ENCODE results near the gene PLXND1. TPM values are rescaled to one million over a fixed set of nuclear protein-coding genes. Genes with fewer than 3 reads are reported as not detected.

The PLXND1 gene
- total RNA-seq, 2 donors from 2014 or later, result 4.1 to 4.2 TPM

DNA sequence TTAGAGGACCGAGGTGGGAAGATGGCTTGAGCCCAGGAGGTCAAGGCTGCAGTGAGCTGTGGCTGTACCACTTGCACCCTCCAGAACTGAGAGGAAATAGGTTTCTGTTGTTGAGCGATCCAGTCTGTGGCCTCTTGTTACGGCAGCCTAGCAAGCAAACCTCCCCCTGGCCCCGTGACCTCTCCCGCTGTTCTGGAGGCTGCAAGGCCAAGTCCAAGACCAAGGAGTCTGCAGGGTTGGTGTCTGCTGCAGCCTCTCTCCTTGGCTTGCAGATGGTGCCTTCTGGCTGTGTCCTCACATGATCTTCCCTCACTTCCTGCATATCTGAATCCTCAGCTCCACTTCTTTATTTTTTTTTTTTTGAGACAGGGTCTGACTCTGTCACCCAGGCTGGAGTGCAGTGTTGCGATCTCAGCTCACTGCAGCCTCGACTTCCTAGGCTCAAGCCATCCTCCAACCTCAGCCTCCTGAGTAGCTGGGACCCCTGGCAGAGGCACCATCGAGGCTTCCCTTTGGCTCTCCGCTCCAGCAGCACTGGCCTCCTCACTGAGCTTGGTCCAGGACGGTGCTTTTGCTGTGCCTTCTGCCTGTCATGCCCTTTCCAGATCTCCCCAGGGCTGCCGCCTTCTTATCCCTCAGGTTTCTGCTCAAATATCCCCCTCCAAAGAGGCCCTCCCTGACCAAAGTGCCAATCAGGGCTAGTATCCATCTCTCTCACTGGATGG, 18.0 kb upstream of the PLXND1 start:
- Mint-ChIP-seq H3K4me1 (ENCODE audit: low read depth) (peaks cover 24% of the 10 kb centered on the region), H3K27ac (no peak overlapping the region), H3K36me3 (ENCODE audit: insufficient read depth in 2 of 2) (no peaks in the 10 kb centered on the region), H3K27me3 (ENCODE audit: low read depth) (no peaks in the 10 kb centered on the region), H3K9me3 (no peaks in the 10 kb centered on the region), H3K4me3 (no peak overlapping the region)
- DNase-seq, result no peak
- ATAC-seq (replicated peaks in 1 of 2), result no peak

GRCh38 chr3:129623447-129624118, 17.1 kb upstream of the PLXND1 start:
- H3K27ac Mint-ChIP-seq, result no peak overlapping the region
- DNase-seq (no peak), ATAC-seq (replicated peaks in 1 of 2) (no peak)
- peaks cover 28% of the 10 kb centered on the region for H3K4me1 Mint-ChIP-seq (ENCODE audit: low read depth)
- H3K9me3 Mint-ChIP-seq, result no peaks in the 10 kb centered on the region
- no peaks in the 10 kb centered on the region for H3K27me3 Mint-ChIP-seq (ENCODE audit: low read depth)
- no peaks in the 10 kb centered on the region for H3K36me3 Mint-ChIP-seq (ENCODE audit: insufficient read depth in 2 of 2)
- no peak overlapping the region for H3K4me3 Mint-ChIP-seq

- H3K4me3 Mint-ChIP-seq, result no peak overlapping the region
- no peak for ATAC-seq (replicated peaks in 1 of 2)
- no peaks in the 10 kb centered on the region for H3K9me3 Mint-ChIP-seq
- H3K27me3 Mint-ChIP-seq (ENCODE audit: low read depth), result no peaks in the 10 kb centered on the region
- H3K36me3 Mint-ChIP-seq (ENCODE audit: insufficient read depth in 2 of 2), result no peaks in the 10 kb centered on the region
- H3K4me1 Mint-ChIP-seq (ENCODE audit: low read depth), result peaks cover 28% of the 10 kb centered on the region
- no peak overlapping the region for H3K27ac Mint-ChIP-seq
- no peak for DNase-seq
Measured at GRCh38 chr3:129622933-129623332, 16.5 kb upstream of the PLXND1 start.

- H3K27me3 Mint-ChIP-seq (ENCODE audit: low read depth), result no peaks in the 10 kb centered on the region
- peaks cover 22% of the 10 kb centered on the region for H3K4me1 Mint-ChIP-seq (ENCODE audit: low read depth)
- no peaks in the 10 kb centered on the region for H3K36me3 Mint-ChIP-seq (ENCODE audit: insufficient read depth in 2 of 2)
- H3K9me3 Mint-ChIP-seq, result no peaks in the 10 kb centered on the region
- DNase-seq (no peak), ATAC-seq (replicated peaks in 1 of 2) (no peak)
- no peak overlapping the region for H3K27ac Mint-ChIP-seq
- no peak overlapping the region for H3K4me3 Mint-ChIP-seq
Measured at GRCh38 chr3:129622226-129622874, 15.9 kb upstream of the PLXND1 start.

DNA sequence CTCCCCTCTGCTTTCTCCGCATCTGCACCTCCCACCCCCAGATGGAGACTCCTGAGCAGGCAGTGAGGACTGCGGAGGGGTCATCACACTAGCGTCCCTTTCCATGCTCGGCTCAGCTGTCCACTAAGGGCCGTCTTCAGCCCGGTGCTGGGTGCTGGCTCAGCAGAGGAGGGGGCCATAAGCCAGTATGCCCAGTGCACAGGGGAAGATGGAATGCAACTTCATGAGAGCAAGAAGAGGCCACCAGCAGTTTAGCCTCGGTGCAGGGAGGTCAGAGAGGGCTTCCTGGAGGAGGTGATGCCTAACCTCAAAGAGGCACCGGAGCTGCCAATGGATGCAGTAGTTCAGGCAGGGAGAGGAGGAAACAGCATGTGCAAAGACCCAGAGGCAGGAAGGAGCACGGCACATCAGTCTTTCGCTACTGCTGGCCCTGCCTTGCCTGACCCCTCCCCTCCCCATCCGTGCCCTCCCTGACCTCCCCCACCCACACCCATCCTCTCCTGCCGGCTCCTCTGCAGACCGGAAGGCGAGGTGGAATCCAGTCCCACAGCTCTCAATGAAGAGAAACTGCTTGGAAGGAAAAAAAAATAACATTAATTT, 15.2 kb upstream of the PLXND1 start:
- H3K4me3 Mint-ChIP-seq, result no peak overlapping the region
- ATAC-seq (replicated peaks in 1 of 2), result no peak
- H3K27ac Mint-ChIP-seq, result no peak overlapping the region
- no peaks in the 10 kb centered on the region for H3K9me3 Mint-ChIP-seq
- no peaks in the 10 kb centered on the region for H3K36me3 Mint-ChIP-seq (ENCODE audit: insufficient read depth in 2 of 2)
- no peaks in the 10 kb centered on the region for H3K27me3 Mint-ChIP-seq (ENCODE audit: low read depth)
- H3K4me1 Mint-ChIP-seq (ENCODE audit: low read depth), result peaks cover 19% of the 10 kb centered on the region
- DNase-seq, result no peak

GRCh38 chr3:129620828-129621559, 14.5 kb upstream of the PLXND1 start:
- H3K36me3 Mint-ChIP-seq (ENCODE audit: insufficient read depth in 2 of 2), result no peaks in the 10 kb centered on the region
- H3K4me3 Mint-ChIP-seq, result no peak overlapping the region
- DNase-seq, result no peak
- ATAC-seq (replicated peaks in 1 of 2), result no peak
- peaks cover 16% of the 10 kb centered on the region for H3K4me1 Mint-ChIP-seq (ENCODE audit: low read depth)
- no peaks in the 10 kb centered on the region for H3K9me3 Mint-ChIP-seq
- no peak overlapping the region for H3K27ac Mint-ChIP-seq
- no peaks in the 10 kb centered on the region for H3K27me3 Mint-ChIP-seq (ENCODE audit: low read depth)

DNA sequence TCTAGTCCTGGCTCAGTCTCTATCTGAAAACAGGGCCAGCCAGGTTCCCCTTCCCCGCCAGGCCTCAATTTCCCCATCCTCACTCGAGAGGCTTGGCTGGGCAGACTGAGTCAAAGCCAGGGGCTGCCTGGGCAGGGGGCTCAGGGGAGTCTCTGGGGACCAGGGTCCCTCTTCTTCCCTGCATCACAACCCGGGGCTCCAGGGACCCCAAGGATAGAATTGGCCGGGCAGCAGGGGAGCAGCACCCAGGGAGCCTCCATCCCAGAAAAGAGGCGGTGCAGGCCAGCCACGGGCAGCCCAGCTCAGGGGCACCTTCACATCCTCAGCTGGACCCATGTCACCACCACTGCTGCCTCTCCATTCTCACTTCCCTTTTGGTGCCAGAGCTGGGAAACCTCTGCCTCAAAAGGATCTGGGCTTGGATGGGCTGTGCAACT, 13.3 kb upstream of the PLXND1 start:
- peaks cover 9% of the 10 kb centered on the region for H3K4me1 Mint-ChIP-seq (ENCODE audit: low read depth)
- no peak overlapping the region for H3K27ac Mint-ChIP-seq
- no peaks in the 10 kb centered on the region for H3K27me3 Mint-ChIP-seq (ENCODE audit: low read depth)
- ATAC-seq (replicated peaks in 1 of 2), result no peak
- DNase-seq, result no peak
- no peaks in the 10 kb centered on the region for H3K9me3 Mint-ChIP-seq
- no peaks in the 10 kb centered on the region for H3K36me3 Mint-ChIP-seq (ENCODE audit: insufficient read depth in 2 of 2)
- no peak overlapping the region for H3K4me3 Mint-ChIP-seq

GRCh38 chr3:129618901-129619671, 12.6 kb upstream of the PLXND1 start:
- no peaks in the 10 kb centered on the region for H3K9me3 Mint-ChIP-seq
- H3K4me1 Mint-ChIP-seq (ENCODE audit: low read depth), result peaks cover 9% of the 10 kb centered on the region
- H3K36me3 Mint-ChIP-seq (ENCODE audit: insufficient read depth in 2 of 2), result no peaks in the 10 kb centered on the region
- no peak for ATAC-seq (replicated peaks in 1 of 2)
- DNase-seq, result no peak
- no peaks in the 10 kb centered on the region for H3K27me3 Mint-ChIP-seq (ENCODE audit: low read depth)
- no peak overlapping the region for H3K4me3 Mint-ChIP-seq
- no peak overlapping the region for H3K27ac Mint-ChIP-seq

- Mint-ChIP-seq H3K4me3 (no peak overlapping the region), H3K36me3 (ENCODE audit: insufficient read depth in 2 of 2) (no peaks in the 10 kb centered on the region), H3K27ac (no peak overlapping the region), H3K9me3 (no peaks in the 10 kb centered on the region), H3K4me1 (ENCODE audit: low read depth) (peaks cover 9% of the 10 kb centered on the region), H3K27me3 (ENCODE audit: low read depth) (no peaks in the 10 kb centered on the region)
- DNase-seq (no peak), ATAC-seq (replicated peaks in 1 of 2) (no peak)
Measured at GRCh38 chr3:129618186-129618820, 11.8 kb upstream of the PLXND1 start.

DNA sequence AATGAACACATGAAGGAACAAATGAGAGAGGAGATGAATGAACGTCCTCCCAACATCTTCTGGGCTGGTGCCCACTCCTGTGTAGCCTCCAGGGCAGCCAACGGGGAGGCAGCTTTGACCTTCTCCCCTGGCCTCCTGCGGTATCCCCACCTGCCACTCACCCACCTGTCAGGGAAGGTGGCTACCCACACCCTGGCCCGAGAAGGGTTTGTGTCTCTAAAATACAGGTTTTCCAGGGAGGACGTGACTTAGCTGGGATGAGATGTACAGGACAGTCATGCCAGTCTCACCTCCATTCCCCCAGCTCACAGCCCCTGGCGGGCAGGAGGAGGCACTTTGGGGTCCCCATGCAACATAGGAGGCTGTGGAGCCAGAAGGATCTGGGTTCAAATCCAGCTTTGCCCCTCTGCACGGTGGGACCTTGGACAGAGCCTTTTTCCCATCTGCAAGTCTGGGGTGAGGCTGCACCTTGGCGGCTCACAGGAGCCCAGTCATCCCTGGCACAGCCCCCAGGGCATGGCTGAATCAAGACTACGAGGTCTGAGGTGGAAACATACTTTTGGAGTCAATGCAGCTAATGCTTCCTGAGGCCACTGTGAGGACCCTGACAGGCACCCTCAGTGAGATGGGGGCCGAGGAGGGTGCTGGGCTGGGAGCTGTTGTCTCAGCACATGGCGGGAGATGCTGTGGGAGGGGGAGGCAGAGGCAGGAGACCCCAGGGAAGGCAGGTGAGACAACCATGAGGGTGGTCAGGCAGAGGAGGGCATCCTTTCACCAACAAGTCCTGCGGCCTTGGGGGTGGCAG, 11.1 kb upstream of the PLXND1 start:
- Mint-ChIP-seq H3K36me3 (ENCODE audit: insufficient read depth in 2 of 2) (no peaks in the 10 kb centered on the region), H3K4me3 (no peak overlapping the region), H3K4me1 (ENCODE audit: low read depth) (peaks cover 9% of the 10 kb centered on the region), H3K27me3 (ENCODE audit: low read depth) (no peaks in the 10 kb centered on the region), H3K27ac (no peak overlapping the region), H3K9me3 (no peaks in the 10 kb centered on the region)
- DNase-seq (no peak), ATAC-seq (replicated peaks in 1 of 2) (no peak)

GRCh38 chr3:129616713-129617112, 10.2 kb upstream of the PLXND1 start:
- Mint-ChIP-seq H3K4me3 (no peak overlapping the region), H3K27me3 (ENCODE audit: low read depth) (no peaks in the 10 kb centered on the region), H3K4me1 (ENCODE audit: low read depth) (peaks cover 9% of the 10 kb centered on the region), H3K36me3 (ENCODE audit: insufficient read depth in 2 of 2) (no peaks in the 10 kb centered on the region), H3K9me3 (no peaks in the 10 kb centered on the region), H3K27ac (no peak overlapping the region)
- peak; percentile 22 to 64 for ATAC-seq (replicated peaks in 1 of 2)
- no peak for DNase-seq

All from activated T-cell treated with anti-CD3 and anti-CD28 coated beads, Interleukin-2, amount 50 U/mL, for 72 hours (primary cell).